CD4-positive, alpha-beta T cell treated with Interferon gamma for 1 hour (primary cell): ENCODE data around the gene EDEM3.
"Not testable (repeated sequence)": the region's sequence is repeated elsewhere in the genome, so short reads cannot be mapped to it uniquely, and the experiment has no call there.

Experiments
- DNase-seq: peaks from one replicate; pipeline ENCODE4 v3.0.0-alpha.2; 2020

Gene EDEM3, protein sequence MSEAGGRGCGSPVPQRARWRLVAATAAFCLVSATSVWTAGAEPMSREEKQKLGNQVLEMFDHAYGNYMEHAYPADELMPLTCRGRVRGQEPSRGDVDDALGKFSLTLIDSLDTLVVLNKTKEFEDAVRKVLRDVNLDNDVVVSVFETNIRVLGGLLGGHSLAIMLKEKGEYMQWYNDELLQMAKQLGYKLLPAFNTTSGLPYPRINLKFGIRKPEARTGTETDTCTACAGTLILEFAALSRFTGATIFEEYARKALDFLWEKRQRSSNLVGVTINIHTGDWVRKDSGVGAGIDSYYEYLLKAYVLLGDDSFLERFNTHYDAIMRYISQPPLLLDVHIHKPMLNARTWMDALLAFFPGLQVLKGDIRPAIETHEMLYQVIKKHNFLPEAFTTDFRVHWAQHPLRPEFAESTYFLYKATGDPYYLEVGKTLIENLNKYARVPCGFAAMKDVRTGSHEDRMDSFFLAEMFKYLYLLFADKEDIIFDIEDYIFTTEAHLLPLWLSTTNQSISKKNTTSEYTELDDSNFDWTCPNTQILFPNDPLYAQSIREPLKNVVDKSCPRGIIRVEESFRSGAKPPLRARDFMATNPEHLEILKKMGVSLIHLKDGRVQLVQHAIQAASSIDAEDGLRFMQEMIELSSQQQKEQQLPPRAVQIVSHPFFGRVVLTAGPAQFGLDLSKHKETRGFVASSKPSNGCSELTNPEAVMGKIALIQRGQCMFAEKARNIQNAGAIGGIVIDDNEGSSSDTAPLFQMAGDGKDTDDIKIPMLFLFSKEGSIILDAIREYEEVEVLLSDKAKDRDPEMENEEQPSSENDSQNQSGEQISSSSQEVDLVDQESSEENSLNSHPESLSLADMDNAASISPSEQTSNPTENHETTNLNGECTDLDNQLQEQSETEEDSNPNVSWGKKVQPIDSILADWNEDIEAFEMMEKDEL

DNA sequence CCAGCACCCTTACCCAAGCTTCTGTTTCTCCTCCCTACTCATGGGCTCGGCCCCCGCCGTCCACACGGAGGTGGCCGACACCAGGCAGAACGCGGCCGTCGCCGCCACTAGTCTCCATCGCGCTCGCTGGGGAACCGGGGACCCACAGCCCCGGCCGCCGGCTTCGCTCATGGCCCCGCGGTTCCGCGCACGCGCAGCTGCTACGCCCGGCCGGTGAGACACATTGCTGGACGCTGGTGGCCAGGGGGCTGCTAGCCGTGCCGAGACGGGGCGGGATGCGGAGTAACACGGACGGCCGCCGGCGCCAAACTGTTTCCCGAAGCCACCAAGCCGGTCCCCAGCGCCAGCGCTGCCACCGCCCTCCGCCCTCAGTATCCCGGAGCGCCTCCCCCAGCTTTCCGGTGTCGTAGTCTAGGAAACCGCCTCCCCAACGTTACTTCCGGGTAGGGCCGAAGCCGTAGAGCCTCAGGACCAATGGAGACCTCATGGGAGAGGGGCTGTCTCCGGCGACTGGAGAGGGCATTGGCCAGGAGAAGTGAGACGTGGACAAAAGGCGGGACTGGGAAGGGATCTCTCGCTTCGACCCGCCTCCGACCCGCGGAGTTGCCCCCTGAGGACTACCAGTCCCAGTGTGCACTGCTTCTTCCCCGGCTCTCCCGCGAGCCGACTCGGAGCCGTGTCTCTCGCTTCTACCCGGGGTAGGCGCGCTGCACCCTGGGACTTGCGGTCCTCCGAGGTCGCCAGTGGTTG, at the start of gene EDEM3:
TSS of gene EDEM3 (minus strand) at position 383 of the 750 bp plus-strand sequence. CDS start at position 171, 212 bp downstream.
- DNase-seq = peak; percentile 99

DNA sequence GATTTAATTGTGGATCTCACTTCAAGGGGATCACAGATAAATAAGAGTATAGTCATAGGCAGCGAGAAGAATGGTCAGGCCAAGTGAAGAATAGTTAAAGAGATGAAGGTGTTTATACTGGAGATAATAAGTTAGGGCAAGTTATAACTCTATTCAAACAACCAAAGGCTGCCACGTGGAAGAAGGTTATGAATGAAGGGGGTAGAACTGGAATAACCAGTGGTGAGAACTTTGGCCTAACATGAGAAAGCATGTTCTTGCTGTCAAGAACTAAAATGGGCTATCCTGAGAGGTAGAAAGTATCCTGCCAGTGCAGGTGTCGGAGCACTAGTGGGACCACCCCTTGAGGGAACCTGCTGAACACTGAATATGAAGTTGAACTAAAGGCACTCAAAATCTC, 49.6 kb upstream of the EDEM3 start:
- no peak for DNase-seq

DNA sequence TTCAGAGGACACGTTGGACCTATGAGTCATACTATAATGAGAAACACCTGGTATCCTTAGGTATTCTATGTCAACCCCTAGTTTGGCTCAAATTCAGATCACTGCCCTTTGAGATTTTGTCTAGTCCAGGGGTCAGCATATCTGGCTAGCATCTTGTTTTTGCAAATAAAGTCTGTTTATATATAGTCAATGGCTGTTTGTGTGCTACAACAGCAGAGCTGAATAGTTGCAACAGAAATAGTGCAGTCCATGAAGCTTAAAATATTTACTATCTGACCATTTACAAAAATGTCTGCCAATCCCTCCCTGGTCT, 48.5 kb upstream of the EDEM3 start:
- DNase-seq = no peak

DNA sequence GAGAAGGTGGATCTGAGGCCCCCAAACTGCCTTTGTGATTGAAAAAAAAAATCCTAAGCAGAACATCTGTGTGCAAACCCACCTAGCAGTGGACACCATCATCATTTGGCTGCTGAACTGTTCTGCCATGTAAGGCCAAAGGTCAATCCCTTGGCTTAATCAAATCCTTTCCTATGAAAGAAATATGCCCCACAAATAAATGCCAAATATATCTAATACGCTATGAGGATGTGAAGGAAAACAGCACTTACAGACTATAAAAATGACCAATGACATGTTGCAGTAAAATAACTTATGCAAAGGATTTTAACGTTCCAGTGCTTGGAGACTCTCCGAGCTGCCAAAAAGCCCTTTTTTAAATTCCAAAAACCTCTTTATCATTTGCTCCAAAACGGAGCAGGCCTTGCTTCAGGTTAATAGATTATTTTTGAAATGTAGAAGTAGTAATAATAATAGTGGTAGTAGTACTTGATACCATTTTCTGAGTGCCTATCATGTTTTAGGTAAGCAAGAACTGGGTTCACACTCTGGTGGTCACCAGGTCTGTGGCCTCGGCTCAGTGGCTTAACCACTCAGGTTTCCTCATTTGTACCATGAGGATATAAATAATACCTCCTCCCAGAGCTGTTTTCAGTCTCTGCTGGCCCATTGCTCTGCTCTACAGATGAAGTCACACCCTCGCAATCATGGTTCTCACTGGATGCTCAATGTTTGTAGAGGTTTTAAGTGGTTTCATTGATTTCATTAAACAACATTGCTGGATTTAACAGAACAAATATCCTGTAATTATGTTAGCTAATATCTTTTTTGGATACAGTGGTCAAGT, 47.9 kb upstream of the EDEM3 start:
- no peak for DNase-seq

DNA sequence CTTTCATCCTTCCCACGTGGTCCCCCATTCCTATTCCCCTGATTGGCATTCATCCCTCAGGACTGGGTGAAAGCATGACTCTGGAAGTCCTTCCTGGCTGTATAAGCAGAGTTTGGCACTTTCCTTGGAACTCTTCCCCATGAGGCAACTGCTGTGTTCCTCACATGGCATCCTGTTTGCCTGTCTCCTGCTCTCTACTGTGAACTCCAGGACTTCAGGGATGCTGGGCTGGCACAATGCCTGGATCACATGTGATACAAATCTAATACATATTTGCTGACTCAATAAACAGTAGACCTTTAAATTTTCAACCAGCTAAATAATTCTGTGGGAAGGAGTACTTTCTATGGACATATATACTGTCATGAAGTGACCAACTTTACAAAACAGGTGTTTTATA, 46.8 kb upstream of the EDEM3 start:
- DNase-seq = no peak

DNA sequence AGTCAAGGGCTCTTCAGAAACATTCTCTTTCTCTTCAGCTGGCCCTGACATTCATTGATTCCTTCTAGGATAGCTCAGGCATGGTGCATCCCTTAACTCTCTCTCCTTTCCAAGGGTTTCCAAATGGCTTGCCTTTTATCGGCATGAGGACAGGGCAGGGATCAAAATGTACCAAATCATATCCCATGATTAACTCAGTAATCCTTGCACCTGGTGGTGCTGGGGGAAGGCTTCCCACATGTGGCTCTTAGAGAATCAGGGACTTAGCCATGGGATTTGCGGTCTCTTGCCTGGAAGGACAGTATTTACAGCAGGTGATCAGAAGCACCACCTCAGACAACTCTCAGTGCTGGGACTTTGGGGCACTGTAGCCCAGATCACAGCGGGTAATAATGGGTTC, 46.2 kb upstream of the EDEM3 start:
- DNase-seq = no peak

DNA sequence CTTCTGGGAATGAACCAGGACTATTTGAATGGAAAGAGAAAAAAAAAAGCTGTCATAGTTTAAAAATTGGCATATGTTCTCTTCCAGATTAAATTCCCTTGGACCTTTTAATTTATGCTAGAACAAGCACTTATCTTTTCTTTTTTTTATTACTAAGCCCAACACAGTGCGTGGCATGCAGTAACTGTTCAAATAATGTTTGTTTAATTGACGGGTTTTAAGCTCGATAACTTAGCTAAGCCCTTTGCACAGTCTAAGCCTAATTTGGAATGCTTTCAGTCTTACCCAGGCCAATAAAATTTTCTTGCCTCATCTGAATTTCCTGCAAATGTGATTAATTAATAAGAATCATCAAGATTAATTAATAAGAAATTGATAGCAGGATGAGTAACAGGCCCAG, 39.3 kb upstream of the EDEM3 start:
- DNase-seq = no peak

DNA sequence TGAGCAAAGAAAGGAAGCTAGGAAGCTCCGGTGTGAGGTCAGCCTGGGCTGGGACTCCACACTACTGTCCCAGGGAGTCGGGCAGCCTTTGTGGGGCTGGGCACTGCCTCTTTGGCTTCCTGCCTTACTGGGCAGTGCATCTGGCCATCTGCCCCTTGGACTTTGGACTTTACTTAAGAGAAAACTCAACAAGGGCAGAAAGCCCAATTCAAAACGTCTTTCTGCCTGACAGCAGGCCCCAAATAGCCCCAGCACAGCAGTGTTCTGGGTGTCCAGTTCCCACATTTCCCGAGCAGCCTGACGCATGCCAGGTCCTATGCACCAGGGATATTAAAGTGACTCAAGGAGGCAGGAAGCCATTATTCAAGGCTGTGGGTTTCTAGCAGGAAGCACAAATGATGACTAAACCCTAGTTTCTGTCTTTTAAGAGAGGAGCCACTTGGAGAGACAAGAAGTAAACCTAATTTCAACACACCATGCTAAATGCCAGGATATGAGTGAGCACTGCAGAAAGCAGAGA, 37.9 kb upstream of the EDEM3 start:
- peak; percentile 43 for DNase-seq

DNA sequence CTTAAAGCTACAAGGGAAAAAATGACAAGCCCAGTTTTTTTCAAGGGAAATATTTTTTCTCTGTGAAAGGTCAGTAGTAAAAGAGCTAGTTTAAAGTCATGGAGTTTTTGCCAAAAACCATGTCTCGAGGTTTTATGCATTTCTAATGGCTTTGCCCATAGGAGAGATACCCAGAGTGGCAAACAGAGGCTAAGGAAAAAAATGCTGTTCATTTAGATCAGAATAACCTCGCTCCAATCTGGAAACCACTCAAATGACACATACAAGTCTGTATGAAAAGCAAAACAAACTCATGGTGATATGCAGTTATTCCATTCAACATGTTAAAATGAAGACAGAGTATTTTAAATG, 36.9 kb upstream of the EDEM3 start:
- DNase-seq = no peak

DNA sequence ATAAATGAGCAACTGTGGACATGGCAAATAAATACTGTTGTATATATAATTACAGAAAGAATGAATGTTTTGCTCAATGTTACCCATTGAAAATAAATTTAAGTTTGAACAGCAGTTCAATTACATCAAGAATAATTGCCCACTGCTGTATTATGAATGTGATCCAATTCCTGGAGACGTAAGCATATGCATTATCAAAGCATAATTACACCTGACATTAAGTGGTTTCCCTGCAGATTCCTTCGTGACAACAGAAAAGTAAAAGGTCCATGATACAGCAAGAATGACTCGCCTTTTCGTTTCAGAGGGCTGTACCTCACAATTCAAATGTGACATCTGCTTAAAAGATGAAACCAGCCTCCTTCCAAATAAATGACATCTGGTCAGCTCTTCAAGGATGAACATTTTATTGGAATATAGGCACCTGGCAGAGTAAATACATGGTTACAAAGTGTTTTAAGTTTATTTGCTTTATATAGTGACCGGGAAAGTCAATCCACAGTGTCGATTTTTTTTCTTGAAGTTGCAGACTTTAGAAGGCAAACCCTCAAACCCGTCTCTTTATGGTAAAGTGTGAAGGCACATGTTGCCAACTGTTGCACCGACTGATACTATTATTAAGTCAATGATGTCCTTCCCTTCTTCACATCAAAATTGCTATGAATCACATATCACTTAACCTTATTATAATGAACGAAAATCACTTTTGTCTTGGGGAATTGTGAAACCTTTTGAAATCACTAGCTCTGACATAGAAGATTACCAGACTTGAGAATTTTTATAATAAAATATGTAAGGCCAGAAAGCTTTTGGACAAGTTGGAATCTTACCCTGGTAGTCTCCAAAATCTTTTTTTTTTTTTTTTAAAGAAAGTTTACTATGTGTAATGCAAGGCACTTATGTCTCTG, 36.2 kb upstream of the EDEM3 start:
- DNase-seq = no peak

DNA sequence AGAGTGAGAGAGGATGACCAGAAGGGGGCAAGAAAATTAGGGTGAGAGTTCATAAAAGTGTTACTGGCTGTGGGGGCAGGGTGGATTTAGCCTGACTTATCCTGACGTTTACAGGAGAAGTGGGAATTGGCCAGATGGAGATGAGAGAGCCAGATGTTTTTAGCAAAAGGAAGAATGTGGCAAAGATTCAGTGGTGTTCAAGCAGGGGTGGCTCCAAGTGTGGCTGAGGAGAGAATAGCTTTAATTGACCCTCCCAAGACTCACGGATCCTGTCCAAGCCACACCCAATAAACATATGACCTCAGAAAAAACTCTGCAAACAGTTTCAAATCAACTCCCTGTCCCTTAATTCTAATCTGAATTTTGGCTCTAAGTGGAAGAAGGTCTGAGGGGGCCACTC, 35.2 kb upstream of the EDEM3 start:
- DNase-seq = no peak

DNA sequence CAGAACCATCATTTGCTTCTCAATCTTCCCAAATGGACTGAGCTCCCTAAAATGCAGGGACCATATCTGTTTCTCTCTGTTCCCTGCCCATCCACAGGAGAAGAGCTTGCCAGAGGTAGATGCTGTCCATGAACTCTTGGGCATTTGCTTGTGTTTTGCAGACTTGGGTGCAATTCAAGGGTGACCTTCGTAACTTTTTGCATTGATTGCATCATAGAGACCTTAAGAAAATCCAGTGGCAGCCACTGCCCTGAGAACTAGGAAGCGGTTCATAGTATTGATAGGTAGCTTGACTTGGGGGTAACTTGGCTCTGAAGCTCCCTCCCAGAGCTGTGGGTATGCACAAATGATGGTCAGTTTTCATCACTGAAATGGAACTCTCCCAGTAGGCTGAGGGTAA, 34.3 kb upstream of the EDEM3 start:
- DNase-seq = no peak

DNA sequence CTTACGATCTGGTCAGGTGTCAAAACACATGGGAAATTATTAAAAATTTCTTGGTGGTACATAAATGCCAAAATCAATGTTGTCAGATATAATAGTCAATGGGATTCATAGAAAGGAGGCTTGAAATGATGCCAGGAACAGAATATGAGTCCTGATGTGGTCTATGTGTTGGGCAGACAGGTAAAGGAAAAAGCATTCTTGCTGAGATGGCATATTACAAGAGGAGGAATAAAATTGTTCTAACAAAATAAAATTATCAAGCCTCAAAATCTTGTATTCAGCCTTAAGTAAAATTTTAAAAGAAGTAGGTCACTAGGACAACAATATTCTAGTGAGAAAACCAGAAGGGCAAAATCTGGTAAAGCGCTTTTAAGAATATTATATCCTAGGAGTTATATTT, 30.9 kb upstream of the EDEM3 start:
- no peak for DNase-seq

DNA sequence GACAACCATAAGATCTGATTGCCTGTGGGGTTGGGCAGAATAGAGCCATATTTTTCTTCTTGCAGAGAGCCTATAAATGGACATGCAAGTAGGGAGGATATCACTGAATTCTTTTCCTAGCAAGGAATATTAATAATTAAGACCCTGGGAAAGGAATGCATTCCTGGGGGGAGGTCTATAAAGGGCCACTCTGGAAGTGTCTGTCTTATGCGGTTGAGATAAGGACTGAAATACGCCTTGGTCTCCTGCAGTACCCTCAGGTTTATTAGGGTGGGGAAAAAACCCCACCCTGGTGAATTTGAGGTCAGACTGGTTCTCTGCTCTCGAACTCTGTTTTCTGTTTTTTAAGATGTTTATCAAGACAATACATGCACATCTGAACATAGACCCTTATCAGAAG, 29.1 kb upstream of the EDEM3 start:
- DNase-seq = not testable (repeated sequence)

DNA sequence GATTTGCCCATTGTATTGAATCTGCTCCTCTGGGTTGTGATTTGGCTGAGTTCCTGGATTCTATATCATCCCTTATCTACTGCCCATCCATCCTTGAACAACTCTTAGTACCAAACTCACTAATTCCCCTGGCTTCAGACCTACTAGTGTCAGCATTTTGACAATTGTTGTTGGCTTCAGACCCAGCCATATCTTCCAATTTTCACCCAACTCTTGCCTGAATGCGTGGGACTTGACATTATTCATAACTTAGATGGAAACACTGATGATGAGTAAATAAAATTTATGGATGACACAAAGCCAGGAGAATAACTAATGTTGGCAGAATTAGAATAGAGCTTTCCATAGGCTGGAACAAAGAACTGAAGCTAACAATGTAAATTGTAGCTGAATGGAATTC, 27.3 kb upstream of the EDEM3 start:
- DNase-seq = no peak

DNA sequence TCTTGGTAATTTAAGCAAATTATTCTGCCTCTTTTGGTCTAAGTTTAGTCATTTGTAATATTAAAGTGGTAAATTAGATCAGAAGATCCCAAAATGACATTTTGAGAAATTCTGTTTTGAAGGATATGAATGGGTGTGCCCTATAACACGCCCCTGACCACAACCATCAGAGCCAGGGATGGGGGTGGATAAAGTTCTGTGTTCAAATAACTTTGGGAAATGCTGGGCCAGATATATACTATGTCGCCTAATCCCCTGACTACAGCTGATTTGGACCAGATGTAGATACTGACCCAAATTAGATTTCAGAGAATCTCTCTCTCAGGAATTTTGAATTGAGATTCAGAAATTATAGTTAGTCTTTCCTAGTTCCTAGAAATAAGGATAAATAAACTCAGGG, 21.2 kb upstream of the EDEM3 start:
- DNase-seq = no peak

DNA sequence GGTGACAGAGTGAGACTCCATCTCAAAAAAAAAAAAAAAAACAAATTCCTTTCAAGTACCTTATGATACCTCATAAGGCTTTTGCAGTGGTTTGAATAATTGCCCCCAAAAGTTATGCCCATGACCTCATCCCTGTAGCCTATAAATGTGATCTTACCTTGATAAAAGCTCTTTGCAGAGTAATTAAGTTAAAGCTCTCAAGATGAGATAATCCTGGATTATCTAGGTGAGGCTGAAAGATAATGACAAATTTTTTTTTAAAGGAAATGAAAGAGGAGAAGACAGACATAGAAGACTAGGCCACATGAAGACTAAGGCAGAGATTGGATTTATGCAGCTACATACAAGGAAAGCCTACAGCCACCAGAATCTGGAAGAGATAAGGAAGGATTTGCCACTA, 20.7 kb upstream of the EDEM3 start:
- no peak for DNase-seq

DNA sequence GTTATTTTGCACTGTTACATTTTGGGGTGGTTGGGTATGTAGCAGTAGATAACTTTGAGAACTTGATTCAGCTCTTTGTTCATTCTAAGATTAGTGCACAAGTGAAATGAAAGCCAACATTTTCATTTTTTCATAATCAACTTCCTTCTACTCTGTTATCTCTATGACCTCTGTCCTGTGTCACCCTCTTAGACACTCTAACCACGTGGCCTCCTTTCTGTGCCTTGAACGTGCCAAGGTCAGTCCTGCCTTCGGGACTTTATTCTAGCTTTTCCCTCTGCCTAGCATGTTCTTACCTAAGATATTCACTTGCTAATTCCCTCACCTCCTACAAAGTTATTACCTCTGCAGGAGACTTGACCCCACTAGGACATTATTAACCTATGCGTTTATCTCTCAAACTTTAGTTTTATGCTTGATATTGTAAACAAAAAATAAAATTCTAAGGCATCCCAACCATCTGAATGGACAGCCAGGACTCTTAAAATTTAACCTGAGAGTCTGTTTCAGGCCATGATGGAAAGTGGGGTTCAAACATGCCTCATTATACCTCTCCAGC, 19.2 kb upstream of the EDEM3 start:
- DNase-seq = no peak

DNA sequence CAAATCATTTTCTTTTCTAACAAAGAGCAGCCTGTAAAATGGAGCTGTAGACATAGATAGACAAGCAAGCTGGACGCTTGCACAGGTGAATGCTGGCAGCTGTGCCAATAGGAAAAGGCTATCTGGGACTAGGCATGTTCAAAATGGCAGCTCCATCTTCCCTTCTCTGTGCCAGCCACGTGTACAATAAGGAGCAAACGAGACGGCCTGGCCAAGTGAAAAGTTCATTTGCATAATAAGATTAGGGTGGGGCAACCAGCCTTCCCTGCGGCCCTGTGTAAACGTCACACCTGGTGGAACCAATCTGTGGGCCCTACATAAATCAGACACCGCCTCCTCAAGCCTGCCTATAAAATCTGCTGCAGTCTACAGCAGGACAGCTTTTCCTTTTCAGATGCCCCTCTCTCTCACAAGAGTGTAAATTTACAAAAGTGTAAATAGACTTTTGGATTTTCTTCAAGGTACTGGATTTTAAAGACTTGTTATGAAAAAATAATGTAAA, 16.6 kb upstream of the EDEM3 start:
- DNase-seq = no peak

DNA sequence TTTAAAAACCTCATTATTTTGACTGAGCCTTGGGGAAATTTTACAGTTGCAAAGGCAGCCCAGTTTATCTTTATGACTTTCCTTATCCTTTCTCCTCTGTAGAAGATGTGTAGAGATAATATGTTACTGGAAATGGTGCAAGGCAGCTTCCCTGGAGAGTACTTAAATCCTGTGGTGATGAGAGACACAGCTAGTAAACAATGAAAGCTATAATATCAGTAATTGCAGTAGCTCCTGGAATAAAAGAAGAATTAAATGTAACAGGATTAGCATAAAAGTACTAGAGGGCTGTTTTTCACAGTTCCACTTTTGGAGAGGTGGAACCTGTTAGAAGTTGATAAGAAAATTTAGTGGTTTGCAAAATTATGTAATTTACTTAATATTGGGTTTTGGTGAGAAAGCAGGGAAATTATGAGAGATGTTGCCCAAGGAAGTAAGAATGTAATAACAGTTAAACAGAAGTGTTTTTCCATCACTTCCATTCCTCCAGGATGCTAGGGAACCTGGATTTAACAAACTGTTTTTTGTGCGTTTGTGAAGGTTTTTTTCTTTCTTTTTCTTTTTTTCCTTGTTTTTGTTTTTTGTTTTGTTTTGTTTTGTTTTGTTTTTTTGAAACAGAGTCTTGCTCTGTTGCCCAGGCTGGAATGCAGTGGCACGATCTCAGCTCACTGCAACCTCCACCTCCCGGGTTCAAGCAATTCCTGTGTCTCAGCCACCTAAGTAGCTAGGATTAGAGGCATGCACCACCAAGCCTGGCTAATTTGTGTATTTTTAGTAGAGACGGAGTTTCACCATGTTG, 15.7 kb upstream of the EDEM3 start:
- DNase-seq = no peak
